Esophagus squamous epithelium (tissue), 5 donors: ENCODE results near the gene TRIM47. TPM values are rescaled to one million over a fixed set of nuclear protein-coding genes. Genes with fewer than 3 reads are reported as not detected.

Source experiments
- DNase-seq: peaks from one replicate; lab custom pipeline; 2025; lab: John Stamatoyannopoulos, UW
- H3K27ac ChIP-seq, 4 donors: fragments of 200-600 bp; sonication (generic); one replicate each; pipeline ENCODE4 v1.5.1; 2016 to 2019; ENCODE audit warnings: mild to moderate bottlenecking in 1 of 4
- H3K27me3 ChIP-seq, 4 donors: fragments of 200-600 bp; sonication (generic); 1 replicate in 3 of 4; 2 replicates in 1 of 4; pipeline versions ENCODE4 v1.5.1 to v1.6.0; 2017 to 2021; ENCODE audit warnings: antibody characterized with exemption in 1 of 4
- H3K36me3 ChIP-seq, 3 donors: fragments of 200-600 bp; sonication (generic); one replicate each; pipeline ENCODE4 v1.5.1; 2016 to 2019
- H3K4me1 ChIP-seq, 3 donors: fragments of 200-600 bp; sonication (generic); one replicate each; pipeline ENCODE4 v1.5.1; 2017 to 2019
- H3K4me3 ChIP-seq, 4 donors: fragments of 200-600 bp; sonication (generic); 1 replicate in 3 of 4; 2 replicates in 1 of 4; pipeline ENCODE4 v1.5.1; 2016 to 2019; ENCODE audit warnings: mild to moderate bottlenecking in 2 of 4, moderate library complexity in 1 of 4
- H3K9me3 ChIP-seq, 3 donors: fragments of 200-600 bp; sonication (generic); one replicate each; pipeline ENCODE4 v1.5.1; 2016 to 2019
- POLR2A ChIP-seq, 4 donors: fragments of 450-650 bp; IDR thresholded peaks; one replicate each; pipeline ENCODE4 v1.6.1; 2017; ENCODE audit warnings: antibody characterized with exemption in 4 of 4, mild to moderate bottlenecking in 4 of 4, moderate library complexity in 3 of 4
- WGBS, 2 donors: methylation state at CpG; one replicate each; pipeline ENCODE4 v1.1.5; 2018; 5-methylcytosine and 5-hydroxymethylcytosine counted together
- intact Hi-C: fragments of 100-400 bp; cut with DNase I; formaldehyde crosslinking; loops from one replicate; pipeline ENCODE4 v1.15.0; 2022
- total RNA-seq, 4 donors: library from RNA; depleted of rRNA; stranded (reverse); fragments of >200 nt; gene quantifications; one replicate each; pipeline ENCODE4 v1.1.0, GENCODE V29; 2016
- TF ChIP-seq, protein P1 (sequence below), 6 experiments: fragments of 450-650 bp in 4 of 6; fragments of 200-600 bp in 2 of 6; sonication (generic) in 2 of 6; IDR thresholded peaks; one replicate each; pipeline ENCODE4 v1.5.1; 2016 to 2019; ENCODE audit warnings: antibody characterized with exemption in 6 of 6, mild to moderate bottlenecking in 4 of 6, moderate library complexity in 4 of 6
- donor health status: DM: yes; HTN: yes; CAD: no.

The TRIM47 gene
- total RNA-seq, 4 donors from 2014 or later: 19.5 to 33.4 (median 25.5) TPM

GRCh38 chr17:75909051-75909811, 30.9 kb upstream of the TRIM47 start:
- Histone ChIP-seq H3K4me1 (peaks cover 16 to 77% (median 23%) of the 10 kb centered on the region in 3 donors), H3K4me3 (no peak overlapping the region), H3K36me3 (peaks cover 4 to 23% (median 5%) of the 10 kb centered on the region in 3 donors), H3K9me3 (no peaks in the 10 kb centered on the region), H3K27ac (peak overlapping the region; percentile 24 to 80 (median 70)), H3K27me3 (no peaks in the 10 kb centered on the region)
- no peak for DNase-seq
- intact Hi-C loops: loop anchor here (5.0 kb wide), 1 partner anchor 98 kb away; no protein-coding TSS in a partner anchor
- WGBS, 2 donors: 43 to 64% methylated on average over 9 to 14 of the region's 14 CpGs
- no peak for TF ChIP-seq POLR2A (IDR thresholded peaks at IDR 0.05)
- TF ChIP-seq, protein P1, sequence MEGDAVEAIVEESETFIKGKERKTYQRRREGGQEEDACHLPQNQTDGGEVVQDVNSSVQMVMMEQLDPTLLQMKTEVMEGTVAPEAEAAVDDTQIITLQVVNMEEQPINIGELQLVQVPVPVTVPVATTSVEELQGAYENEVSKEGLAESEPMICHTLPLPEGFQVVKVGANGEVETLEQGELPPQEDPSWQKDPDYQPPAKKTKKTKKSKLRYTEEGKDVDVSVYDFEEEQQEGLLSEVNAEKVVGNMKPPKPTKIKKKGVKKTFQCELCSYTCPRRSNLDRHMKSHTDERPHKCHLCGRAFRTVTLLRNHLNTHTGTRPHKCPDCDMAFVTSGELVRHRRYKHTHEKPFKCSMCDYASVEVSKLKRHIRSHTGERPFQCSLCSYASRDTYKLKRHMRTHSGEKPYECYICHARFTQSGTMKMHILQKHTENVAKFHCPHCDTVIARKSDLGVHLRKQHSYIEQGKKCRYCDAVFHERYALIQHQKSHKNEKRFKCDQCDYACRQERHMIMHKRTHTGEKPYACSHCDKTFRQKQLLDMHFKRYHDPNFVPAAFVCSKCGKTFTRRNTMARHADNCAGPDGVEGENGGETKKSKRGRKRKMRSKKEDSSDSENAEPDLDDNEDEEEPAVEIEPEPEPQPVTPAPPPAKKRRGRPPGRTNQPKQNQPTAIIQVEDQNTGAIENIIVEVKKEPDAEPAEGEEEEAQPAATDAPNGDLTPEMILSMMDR (IDR thresholded peaks at IDR 0.05): no peak

DNA sequence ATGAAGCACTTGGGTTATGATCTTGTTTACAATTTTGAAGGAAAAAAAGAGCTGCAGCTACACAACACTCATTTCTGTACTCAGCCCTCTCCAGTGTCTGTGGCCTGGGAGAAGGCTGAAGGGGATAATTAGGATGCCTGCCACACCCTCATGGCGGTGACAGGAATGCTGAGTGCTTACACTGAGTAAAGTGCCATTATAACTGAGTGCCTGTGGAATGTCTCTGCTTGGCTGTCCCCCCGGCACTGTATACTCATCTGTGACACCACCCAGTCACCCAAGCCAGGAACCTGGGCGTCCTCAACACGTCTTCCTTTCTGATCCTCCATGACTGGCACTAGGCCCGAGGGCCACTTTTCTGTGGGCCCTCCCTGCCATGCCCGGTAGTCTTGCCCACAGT, 29.8 kb upstream of the TRIM47 start:
- H3K4me1 ChIP-seq: peaks cover 25 to 84% (median 33%) of the 10 kb centered on the region in 3 donors
- TF ChIP-seq POLR2A (IDR thresholded peaks at IDR 0.05): no peak
- TF ChIP-seq, protein P1 (IDR thresholded peaks at IDR 0.05): no peak
- H3K27ac ChIP-seq: peak overlapping the region in 3 of 4 donors; percentile 6 to 74 (median 26)
- no peak for DNase-seq
- WGBS, 2 donors: 47 to 54% methylated on average over 5 to 6 of the region's 6 CpGs
- peaks cover 0 to 13% (median 0%) of the 10 kb centered on the region in 3 donors for H3K36me3 ChIP-seq
- no peaks in the 10 kb centered on the region for H3K27me3 ChIP-seq
- intact Hi-C loops: loop anchor here (5.0 kb wide), 1 partner anchor 99 kb away; no protein-coding TSS in a partner anchor
- H3K9me3 ChIP-seq: no peaks in the 10 kb centered on the region
- no peak overlapping the region for H3K4me3 ChIP-seq

DNA sequence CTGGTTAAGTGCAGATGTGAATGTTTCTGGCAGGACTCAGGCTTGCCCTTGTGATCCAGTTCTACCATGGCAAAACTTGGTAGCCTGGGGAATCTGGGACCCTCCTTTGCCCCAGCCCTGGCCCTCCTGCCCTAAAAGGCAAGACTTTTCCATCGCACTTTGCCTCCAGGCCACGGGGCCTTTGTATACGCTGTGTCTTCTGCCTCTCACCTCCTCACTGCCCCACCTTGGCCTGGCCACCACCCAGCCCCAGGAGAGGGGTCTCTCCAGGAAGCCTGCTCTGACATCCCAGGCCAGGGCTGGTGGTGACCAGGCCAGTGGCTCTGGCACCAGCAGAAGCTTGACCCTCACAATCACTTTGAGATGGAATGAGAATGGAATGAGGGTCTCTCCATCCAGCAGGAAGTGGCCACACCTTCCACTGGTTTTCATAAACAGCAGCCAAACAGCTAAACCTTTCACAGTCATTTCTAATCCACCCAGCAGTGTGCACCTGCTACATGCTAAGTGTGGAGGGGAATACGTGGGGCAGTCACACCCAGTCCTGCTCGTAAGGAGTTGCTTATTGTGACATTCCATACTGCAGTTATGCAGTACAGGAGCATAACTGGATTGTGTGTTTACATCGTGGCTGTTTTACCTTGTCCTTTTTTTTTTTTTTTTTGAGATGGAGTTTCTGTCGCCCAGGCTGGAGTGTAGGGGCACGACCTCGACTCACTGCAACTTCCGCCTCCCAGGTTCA, 27.9 kb upstream of the TRIM47 start:
- intact Hi-C loops: loop anchor here (5.0 kb wide), 1 partner anchor 101 kb away; no protein-coding TSS in a partner anchor
- H3K36me3 ChIP-seq: peaks cover 0 to 19% (median 5%) of the 10 kb centered on the region in 3 donors
- 67 to 73% methylated on average over 7 to 10 of the region's 10 CpGs for WGBS, 2 donors
- no peak for DNase-seq
- TF ChIP-seq, protein P1 (IDR thresholded peaks at IDR 0.05): no peak
- no peak for TF ChIP-seq POLR2A (IDR thresholded peaks at IDR 0.05)
- no peaks in the 10 kb centered on the region for H3K27me3 ChIP-seq
- H3K4me1 ChIP-seq: peaks cover 25 to 75% (median 36%) of the 10 kb centered on the region in 3 donors
- peak overlapping the region; percentile 90 to 95 (median 92) for H3K27ac ChIP-seq
- H3K4me3 ChIP-seq: no peak overlapping the region
- no peaks in the 10 kb centered on the region for H3K9me3 ChIP-seq

GRCh38 chr17:75904749-75905521, 26.6 kb upstream of the TRIM47 start, which contains the start of gene MRPL38:
Gene MRPL38, minus strand, starts transcription at chr17:75904884. Its CDS starts 9 bp downstream, at chr17:75904875.
- Histone ChIP-seq H3K36me3 (peaks cover 10 to 33% (median 11%) of the 10 kb centered on the region in 3 donors), H3K4me1 (peaks cover 17 to 61% (median 27%) of the 10 kb centered on the region in 3 donors), H3K9me3 (no peaks in the 10 kb centered on the region), H3K27me3 (no peaks in the 10 kb centered on the region), H3K27ac (peak within 1 kb of the TSS; percentile 90 to 95 (median 92)), H3K4me3 (peak within 1 kb of the TSS; percentile 66 to 92 (median 84))
- intact Hi-C loops: loop anchor here (5.0 kb wide), 1 partner anchor 102 kb away; no protein-coding TSS in a partner anchor
- 2 to 6% methylated on average over 9 to 19 of the region's 69 CpGs for WGBS, 2 donors
- DNase-seq: peak; percentile 78
- TF ChIP-seq, protein P1 (IDR thresholded peaks at IDR 0.05): peak; percentile 97 to 100 (median 100)
- peak in 3 of 4 donors; percentile 34 to 58 (median 41) for TF ChIP-seq POLR2A (IDR thresholded peaks at IDR 0.05)
